HG03045 (cell line): ENCODE data around the gene IRS4.

Experiments
- ATAC-seq: cut with Tn5 transposase; IDR thresholded peaks from one replicate; pipeline ENCODE4 v1.9.1; 2021; ENCODE audit warnings: mild to moderate bottlenecking, moderate library complexity; ENCODE audit not compliant: unreplicated experiment

IRS4 gene

GRCh38 chrX:108736509-108737479 is at the start of gene IRS4:
Gene IRS4 (minus strand): TSS chrX:108736563.
- ATAC-seq, result no peak

GRCh38 chrX:108772549-108772948 is 36.2 kb upstream of the IRS4 start:
- ATAC-seq, result no peak

- no peak for ATAC-seq
Measured at GRCh38 chrX:108763559-108763958, 27.2 kb upstream of the IRS4 start.

GRCh38 chrX:108740299-108740774 is 4.0 kb upstream of the IRS4 start:
- no peak for ATAC-seq

- ATAC-seq, result no peak
Measured at GRCh38 chrX:108737754-108738153, 1.4 kb upstream of the IRS4 start.

- no peak for ATAC-seq
Measured at GRCh38 chrX:108735679-108736508, 469 bp downstream of the IRS4 start.

GRCh38 chrX:108735091-108735678 is 1.2 kb downstream of the IRS4 start:
- no peak for ATAC-seq

- ATAC-seq, result no peak
Measured at GRCh38 chrX:108734426-108734825, 1.9 kb downstream of the IRS4 start.

GRCh38 chrX:108732630-108733321 is 3.6 kb downstream of the IRS4 start:
- no peak for ATAC-seq

- no peak for ATAC-seq
Measured at GRCh38 chrX:108731153-108731552, 5.2 kb downstream of the IRS4 start.

- no peak for ATAC-seq
Measured at GRCh38 chrX:108726748-108727147, 9.6 kb downstream of the IRS4 start.

GRCh38 chrX:108722561-108722960 is 13.8 kb downstream of the IRS4 start:
- ATAC-seq, result no peak

GRCh38 chrX:108712886-108713285 is 23.5 kb downstream of the IRS4 start:
- no peak for ATAC-seq

- no peak for ATAC-seq
Measured at GRCh38 chrX:108704839-108705238, 31.5 kb downstream of the IRS4 start.

GRCh38 chrX:108702530-108702929 is 33.8 kb downstream of the IRS4 start:
- no peak for ATAC-seq

- ATAC-seq, result no peak
Measured at GRCh38 chrX:108701633-108702032, 34.7 kb downstream of the IRS4 start.

GRCh38 chrX:108699368-108699767 is 37.0 kb downstream of the IRS4 start:
- no peak for ATAC-seq

- ATAC-seq, result no peak
Measured at GRCh38 chrX:108696690-108697089, 39.7 kb downstream of the IRS4 start.
